ENCODE measurements around the gene RNF220.

The RNF220 gene

DNA sequence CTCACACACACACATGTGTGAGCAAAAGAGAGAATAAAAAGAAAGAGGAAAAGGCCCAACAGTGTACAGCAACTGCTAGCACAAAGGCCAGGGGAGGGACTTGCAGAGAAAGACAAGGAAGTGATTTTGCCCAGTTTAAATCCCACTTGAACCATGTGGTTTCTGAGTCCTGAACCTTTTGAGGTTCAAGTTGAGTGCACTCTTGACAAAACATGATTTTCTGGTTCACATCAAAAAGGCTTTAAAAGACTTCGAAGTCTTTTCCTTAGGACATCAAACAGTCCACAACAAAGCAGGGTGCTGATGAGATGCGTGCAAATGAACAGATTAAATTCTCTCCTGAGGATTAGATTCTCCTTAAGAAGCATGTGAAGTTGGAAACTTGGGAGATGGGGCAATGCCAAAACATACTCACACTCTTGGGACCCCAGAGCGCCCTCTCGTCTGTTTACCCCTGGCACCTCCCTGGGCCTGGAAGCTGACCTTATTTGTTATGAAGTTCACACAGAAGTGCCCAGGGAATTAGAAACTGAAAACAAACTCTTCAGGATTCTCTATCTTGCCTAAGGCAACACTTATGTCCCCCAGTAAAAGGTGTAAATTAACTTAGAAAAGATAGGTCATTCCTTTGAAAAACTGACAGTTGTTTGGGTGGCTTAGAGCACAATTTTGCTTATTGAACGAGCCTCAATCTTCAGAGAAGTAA is 31.5 kb downstream of the RNF220 start:
- DNase-seq (ENCODE audit: low read depth in 2 of 2) = no peak

DNA sequence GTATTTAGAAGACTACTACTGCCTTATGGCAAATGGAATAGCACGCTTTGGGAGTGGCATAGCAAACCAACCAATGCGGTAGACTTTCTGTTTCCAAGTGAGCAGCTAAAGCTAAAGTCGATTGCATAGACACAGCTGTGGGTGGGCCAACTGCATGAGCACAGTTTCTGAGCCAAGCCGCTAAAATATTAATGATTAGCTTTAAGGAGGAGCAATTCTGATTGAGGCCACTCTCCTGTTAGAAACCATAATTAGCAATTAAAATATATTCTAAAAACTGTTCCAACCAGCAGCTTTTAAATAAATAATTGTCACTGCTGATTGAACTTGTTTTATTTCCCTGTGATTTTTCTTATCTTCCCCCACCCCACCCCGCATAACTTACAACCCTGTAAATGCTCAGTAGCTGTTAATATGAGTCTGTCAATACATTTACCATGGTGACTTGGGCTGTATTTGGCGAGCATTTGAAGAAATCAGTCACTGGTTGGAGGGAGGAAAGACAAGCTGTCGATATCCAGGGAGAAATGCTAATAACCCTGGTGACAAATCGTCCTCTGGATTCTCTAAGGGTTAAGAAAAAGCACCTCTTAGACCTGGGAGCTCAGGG is 32.2 kb downstream of the RNF220 start:
- DNase-seq (ENCODE audit: low read depth in 2 of 2) = no peak

DNA sequence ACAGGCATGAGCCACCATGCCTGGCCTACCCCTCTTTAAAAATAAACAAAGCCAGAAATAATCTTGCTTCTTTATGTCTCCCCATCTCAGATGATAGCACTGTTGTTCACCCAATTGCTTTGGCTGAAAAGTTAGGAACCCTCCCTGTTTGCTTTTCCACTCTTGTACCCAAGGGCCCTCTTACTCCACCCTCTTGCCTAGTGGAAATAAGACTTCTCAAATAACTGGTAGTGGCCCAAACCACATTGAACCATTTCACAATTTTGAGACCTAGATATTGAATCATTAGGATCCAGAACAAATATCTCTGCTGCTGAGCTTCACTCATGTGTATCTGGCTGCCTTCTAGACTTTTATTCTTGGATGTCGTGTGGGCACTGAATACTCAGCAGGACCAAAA is 37.7 kb downstream of the RNF220 start:
- no peak for DNase-seq (ENCODE audit: low read depth in 2 of 2)

DNA sequence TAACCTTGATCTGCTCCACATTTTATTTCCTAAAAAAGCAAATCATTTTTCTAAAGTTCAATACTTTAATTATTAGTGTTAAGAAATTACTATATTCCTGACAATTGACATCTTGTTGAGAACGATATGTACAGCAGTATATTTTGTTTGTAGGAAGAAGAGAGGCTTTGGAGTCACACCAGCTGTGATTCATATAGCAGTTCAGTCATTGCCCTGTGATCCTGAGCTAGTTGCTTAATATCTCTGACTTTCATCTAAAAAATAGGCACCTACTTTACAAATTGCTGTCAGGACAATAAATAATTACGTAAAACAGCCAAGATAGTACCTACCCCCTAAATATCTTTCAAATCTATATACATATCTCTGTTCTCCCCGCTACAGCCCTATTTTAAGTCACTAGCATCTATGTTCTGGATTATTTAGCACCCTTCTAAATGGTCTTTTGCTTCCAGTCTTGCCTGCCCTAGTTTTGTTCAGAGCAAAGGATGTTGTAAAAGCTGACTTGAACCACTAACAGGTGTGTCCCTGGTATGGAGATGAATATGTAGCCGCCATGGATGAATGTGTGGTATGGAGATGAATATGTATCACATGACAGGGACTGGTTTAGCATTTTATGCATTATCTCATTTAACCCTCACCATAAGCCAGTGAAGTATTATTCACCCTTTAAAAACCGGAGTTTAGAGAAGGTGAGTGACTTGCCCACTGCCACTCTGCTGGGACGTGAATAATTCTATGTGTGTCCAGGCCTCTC is 42.2 kb downstream of the RNF220 start:
- DNase-seq (ENCODE audit: low read depth in 2 of 2) = no peak

DNA sequence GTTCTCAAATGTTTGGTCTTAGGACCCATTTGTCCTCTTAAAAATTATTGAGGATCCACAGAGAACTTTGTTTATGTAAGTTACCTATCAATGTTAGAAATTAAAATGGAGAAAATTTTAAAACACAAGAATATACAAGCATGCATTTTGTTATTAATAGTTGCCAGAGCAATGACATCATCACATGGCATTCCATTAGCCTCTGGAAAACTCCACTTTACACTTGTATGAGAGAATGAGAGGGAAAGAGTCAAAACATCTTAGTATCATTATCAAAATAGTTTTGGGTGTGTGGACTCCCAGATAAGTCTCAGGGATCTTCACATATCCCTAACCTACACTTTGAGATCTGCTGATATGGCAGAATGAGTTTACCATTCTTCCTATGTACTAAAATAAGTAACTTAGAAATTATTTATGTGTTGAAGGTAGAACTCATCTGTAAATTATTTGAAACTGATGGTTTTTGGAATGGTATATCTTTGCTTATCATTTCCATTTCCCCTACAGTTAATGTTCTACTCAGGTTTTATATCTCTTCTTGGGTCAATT is 48.8 kb downstream of the RNF220 start:
- no peak for DNase-seq (ENCODE audit: low read depth in 2 of 2)

DNA sequence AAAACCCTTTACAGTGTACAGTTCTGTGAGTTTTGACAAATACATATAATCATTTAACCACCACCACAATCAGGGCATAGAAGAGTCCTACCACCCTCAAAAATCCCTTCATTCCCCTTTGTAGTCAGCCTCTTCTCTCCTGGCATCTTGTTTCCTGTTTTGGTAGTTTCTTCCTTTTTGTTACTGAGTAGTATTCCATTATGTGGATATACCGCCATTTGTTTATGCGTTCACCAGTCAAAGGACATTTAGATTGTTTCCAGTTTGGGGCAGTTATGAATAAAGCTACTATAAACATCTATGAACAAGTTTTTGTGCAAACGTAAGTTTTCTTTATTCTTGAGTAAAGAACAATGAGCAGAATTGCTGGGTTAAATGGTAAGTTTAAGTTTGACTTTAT is 49.6 kb downstream of the RNF220 start:
- DNase-seq (ENCODE audit: low read depth in 2 of 2) = no peak

DNA sequence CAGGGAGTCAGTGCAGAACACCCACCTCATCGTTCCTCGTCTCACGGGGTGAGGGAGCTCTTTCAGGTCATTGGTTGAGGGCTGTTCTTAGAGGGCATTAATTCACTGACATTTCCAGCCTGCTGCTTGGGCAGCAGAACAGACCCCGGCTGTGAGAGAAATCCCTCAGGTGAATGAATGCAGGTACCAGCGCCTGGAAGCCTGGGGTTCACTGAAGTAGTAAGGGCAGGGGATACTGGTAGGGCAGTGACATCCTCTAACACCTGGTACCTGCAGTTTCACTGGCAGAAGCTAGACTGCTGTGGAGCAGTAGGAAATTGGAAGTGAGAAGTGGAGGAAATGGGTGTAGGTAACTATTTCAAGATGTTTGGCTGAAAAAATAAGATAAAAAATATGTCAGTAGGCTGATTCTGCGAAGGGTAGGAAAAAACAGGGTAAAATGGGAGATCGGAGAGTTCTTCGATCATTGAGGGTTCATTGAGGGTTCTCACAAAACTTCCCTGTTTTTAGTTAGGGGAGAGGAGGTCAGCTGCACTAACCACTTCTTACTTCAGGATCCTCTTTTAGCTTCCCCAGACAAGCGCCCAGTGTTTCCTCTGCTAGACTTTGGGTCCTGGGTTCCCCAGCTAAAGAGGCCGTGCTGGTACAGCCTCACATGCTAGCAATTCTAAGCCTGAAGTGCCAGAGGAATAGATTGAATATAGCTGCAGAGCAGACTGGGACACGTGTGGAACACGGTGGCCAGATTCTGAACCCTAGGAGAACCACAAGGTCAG is 55.2 kb downstream of the RNF220 start:
- DNase-seq (ENCODE audit: low read depth in 2 of 2) = no peak

DNA sequence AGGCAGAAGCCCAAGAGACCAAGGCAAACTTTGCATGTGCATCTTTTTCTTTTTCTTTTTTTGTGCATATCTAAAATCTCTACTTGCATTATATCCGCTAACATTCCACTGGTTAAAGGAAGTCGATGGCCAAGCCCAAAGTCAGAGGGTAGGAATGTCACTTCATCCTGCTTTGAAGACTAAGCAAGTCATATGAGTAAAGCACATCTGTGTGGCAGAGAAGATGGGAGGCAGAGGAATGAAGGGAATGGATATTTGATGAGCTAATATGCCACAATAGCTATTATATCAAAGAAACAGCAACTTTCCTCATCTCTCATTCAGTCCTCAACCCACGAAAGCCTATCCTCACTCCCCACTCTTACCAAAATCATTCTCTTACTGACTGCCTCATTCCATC is 59.3 kb downstream of the RNF220 start:
- DNase-seq (ENCODE audit: low read depth in 2 of 2) = no peak

DNA sequence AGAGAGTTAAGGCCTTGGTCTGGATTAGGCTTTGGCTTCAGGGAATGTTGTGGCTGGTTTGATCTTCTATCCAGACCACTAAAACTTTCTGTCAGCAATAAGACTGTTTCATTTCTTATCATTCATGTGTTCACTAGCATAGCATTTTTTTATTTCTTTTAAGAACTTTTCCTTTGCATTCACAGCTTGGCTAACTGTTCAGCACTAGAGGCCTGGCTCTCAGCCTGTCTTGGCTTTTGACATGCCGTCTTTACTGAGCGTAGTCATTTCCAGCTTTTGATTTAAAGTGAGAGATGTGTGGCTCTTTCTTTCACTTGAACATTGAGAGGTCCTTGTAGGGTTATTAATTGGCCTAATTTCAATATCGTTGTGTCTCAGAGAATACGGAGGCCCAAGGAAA is 62.5 kb downstream of the RNF220 start:
- no peak for DNase-seq (ENCODE audit: low read depth in 2 of 2)

DNA sequence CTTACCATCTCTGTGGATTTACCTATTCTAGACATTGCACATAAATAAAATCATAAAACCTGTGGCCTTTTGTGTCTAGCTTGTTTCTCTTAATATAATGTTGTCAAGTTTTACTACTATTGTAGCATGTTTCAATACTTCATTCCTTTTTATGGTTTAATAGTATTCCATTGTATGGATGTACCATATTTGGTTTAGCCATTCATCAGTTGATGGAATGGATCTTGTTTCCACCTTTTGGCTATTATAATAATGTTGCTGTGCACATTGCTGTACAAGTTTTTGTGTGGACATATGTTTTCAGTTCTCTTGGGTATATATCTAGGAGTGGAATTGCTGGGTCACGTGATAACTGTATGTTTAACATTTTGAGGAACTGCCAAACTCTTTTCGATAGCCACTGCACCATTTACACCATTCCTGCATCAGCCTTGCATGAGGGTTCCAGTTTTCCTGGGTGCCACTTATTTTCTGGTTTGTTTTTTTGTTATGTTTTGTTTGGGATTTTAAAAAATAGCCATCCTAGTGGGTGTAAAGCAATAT is 66.9 kb downstream of the RNF220 start:
- no peak for DNase-seq (ENCODE audit: low read depth in 2 of 2)

DNA sequence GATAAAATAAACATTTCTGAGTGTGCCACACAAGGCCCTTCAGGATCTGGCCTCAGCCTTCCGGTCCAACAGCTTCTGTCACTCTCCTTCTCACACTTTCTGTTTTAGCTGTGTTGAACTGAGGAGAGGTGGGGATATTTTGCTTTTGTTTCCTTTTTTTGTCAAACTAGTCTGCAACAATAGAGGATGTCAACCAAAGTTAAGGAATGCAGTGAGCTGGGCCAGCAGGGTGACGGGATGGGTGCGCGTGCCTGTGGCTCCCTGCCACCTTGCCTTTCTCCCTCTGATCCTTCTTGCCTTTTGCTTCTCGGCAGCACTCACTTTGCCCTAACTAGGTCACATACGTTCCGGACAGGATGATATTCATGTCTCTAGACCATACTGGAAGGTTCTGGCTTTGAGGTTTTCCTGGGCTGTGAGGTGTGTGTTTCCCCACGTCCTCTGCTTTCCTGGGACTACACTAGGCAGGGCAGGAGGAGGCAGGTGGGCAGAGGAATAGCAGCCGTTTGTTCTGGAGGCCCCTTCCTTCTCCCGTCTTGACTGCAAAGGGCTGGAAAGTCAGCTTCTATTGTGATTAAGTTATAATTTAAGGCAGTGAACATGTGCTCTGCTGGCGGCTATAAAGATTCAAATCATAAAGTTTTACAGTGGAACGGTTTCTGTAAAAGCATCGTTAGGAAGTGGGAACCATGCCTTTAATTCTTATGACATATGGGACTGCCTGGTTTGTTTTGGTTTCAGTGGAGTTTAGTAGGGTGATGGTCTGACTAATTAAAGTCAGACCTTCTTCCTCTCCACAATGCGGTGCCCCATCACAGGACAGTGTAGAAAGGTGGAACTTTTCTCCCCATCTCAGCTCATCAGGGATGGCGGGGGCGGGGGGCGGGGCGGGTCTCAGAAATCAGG is 67.8 kb downstream of the RNF220 start:
- DNase-seq (ENCODE audit: low read depth in 2 of 2) = no peak

DNA sequence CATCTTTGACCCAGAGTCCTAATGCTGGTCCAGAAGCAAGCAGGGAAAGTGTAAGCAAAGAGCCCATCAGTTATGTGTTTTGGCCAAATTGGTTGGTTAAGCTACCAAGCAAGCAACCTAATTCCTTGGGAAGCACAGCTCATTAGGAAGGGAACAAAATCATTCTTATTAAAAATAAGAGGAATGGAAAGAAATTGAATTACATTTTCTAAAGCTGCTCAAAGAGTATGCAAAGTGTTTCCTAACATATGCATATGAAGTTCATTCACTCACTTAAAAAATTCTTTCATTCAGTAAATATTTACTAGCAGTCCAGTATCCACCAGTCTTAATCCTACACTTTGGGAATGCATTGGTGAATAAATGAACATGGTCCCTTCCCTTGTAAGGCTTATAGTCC is 71.8 kb downstream of the RNF220 start:
- DNase-seq (ENCODE audit: low read depth in 2 of 2) = no peak

DNA sequence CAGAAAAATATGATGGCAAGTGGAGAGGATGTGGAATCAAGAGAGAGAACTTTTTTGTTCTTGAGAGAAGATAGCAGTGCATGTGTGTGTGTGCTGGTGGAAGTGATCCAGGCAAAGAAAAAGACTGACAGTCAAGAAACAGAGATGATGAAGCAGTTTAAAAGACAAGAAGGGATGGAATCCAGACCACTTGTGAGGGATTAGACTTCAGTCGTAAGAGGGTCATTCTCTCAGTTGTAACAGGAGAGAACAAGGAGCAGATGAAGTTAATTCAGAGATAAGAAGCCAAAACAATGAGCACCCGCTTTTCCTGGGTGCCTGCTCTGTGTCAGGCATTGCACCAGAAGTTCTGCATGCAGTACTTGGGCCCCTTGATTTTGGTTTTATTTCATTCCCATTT is 76.6 kb downstream of the RNF220 start:
- no peak for DNase-seq (ENCODE audit: low read depth in 2 of 2)

DNA sequence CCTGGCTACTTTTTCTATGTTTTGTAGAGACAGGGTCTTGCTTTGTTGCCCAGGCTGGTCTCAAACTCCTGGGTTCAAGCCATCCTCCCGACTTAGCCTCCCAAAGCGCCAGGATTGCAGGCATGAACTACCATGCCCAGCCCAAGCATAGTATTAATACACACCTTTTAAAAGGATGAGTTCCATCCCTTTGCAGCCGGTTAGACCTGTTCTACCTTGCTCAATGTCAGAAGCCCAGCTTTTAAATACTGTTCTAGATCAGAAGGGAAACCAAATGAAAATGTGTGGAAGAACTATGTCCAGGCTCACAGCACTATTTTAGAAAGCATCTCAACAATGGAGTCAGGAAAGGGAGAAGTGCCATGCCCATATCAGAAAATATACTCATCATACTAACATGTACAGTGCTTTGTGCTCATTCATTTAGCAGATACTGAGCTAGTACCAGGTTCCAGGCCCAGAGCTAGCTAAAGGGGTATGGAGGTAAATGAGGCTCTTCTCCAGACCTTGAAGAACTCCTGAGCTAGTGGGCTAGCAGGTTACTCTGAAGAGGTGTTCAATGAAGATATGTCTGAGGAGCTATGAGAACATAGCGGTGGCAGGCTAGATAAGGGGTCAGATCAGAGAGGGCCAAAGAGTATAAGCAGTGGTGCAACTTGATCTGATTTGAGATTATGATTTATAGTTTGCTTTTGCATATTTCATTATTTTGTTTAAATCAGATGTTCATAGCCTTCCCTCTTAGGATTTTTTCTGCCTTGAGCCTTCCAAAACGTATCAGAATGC is 78.2 kb downstream of the RNF220 start:
- DNase-seq (ENCODE audit: low read depth in 2 of 2) = no peak

DNA sequence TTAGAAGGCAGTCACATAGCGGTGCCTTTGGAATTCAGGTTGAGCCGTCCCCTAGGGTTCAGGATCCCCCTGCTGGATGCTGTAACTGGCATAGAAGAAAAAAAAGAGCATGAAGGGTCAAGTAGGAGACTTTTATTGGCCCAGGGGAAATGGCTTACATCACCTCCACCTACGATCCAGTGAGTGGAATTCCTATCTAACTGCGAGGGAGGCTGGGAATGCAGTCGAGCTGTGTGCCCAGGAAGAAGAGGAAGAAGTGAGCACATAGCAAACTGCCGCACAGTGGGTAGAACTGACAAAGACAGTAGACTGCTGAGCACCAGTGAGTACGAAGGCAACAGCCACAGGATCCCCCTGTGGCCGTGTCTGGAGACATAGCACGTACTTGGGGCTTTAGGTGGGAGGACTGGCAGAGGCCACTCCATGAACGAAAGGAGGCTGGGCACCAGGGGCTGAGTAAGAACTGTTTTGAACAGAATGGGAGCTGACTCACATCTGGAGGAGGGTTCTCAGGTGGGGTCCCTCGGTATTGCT is 79.2 kb downstream of the RNF220 start:
- no peak for DNase-seq (ENCODE audit: low read depth in 2 of 2)

DNA sequence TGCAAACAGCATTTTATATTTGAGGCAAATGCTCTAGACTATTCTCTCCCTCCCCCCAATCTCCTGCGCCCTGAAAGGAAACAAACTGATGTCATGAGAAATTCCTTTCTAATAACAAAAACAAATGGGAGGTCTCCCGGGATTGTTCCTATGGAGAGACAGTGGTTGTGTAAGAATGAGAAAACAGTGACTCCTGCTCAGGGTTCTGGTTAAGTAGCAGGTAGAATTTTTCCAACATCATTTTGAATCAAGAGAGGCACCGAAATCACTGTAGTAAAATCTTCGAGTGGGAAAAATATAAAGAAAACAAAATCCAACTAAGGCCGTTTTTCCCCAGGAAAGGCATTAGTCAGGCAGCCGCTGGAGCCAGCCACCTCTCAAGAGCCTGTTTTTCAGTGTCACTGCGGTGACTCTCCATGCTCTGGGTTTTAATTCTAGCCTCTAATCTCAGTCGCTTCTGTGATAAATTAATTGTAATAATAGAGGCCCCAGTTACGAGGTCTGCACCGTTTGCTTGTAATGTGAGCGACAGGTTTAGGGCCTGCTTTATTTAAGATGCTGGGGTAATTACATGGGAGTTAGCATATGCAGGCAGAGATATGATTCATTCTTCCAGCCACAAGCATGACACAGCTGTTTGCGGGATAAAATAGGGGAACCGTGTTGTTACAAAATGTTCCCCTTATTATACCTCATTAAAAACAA is 80.3 kb downstream of the RNF220 start:
- no peak for DNase-seq (ENCODE audit: low read depth in 2 of 2)

DNA sequence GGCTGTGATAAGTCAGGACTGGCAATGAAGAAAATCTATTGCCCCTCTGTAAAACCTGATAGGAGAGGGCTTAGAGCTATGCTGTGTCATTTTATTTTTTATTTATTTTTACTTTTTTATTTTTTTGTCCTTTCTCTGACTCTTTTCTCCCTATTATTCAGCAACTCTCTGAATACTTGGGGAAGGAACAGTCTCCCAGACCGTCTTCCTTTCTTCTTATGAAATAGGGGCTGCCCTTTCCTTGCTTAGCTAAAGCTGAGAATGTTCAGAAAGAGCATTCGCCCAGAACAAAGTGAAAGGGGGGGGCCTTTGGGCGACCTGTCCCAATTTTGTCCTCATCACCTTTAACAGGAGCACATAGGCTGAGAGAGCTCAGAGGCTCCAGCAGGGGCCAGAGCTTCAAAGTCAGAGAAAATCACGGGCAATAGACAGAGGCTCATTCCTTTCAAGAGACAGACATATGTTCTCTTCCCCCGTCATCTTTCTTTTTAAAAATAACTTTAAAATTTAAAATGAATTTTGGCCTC is 80.9 kb downstream of the RNF220 start:
- DNase-seq (ENCODE audit: low read depth in 2 of 2) = no peak

DNA sequence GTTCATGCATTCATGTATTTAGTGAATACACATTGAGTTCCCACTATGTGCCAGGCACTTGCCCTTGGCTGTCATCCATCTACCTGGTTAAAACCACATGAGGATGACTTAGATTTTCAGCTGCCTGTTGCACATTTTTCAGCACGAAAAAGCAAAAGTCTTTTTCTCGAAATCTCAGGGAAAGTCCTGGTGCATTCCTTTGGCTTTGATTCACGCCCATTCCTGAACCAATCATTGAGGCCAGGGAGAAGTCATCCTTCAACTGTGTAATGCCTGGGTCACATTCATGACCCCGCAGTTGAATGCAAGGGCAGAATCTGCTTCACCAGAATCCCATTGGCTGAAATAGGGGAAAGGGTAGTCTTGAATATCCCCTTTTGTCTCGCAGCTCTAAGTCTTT is 84.4 kb downstream of the RNF220 start:
- DNase-seq (ENCODE audit: low read depth in 2 of 2) = no peak
